H9 (cell line): ENCODE results near the gene ERO1B. TPM values are rescaled to one million over a fixed set of nuclear protein-coding genes. Genes with fewer than 3 reads are reported as not detected.

ENCODE experiments used
- DNase-seq: peaks from one replicate; pipeline ENCODE4 v3.0.0-alpha.2; 2017
- H2AFZ ChIP-seq: one replicate; pipeline ENCODE4 v1.6.1; 2013; ENCODE audit warnings: mild to moderate bottlenecking, low read length, control low read depth, moderate library complexity
- H2AK5ac ChIP-seq: 2 replicates; pipeline ENCODE4 v1.6.1; 2013; ENCODE audit warnings: low read length, control low read depth, mixed read lengths; ENCODE audit not compliant: insufficient read length
- H2BK120ac ChIP-seq: one replicate; pipeline ENCODE4 v1.6.1; 2013; ENCODE audit warnings: low read depth, mild to moderate bottlenecking, low read length, control low read depth, inconsistent platforms; ENCODE audit not compliant: poor library complexity, severe bottlenecking
- H2BK12ac ChIP-seq: 2 replicates; pipeline ENCODE4 v1.6.1; 2013; ENCODE audit warnings: low read length, control low read depth, mixed read lengths, low read depth; ENCODE audit not compliant: insufficient read length
- H2BK15ac ChIP-seq: 2 replicates; pipeline ENCODE4 v1.6.1; 2013; ENCODE audit warnings: low read depth, low read length, control low read depth
- H2BK20ac ChIP-seq: one replicate; pipeline ENCODE4 v1.6.1; 2013; ENCODE audit warnings: low read depth, mild to moderate bottlenecking, low read length, control low read depth, inconsistent platforms; ENCODE audit not compliant: poor library complexity, severe bottlenecking
- H2BK5ac ChIP-seq: 2 replicates; pipeline ENCODE4 v1.6.1; 2013; ENCODE audit warnings: low read length, control low read depth, mixed read lengths; ENCODE audit not compliant: insufficient read length
- H3K14ac ChIP-seq: 2 replicates; pipeline ENCODE4 v1.6.1; 2013; ENCODE audit warnings: low read length, control low read depth; ENCODE audit not compliant: insufficient read depth
- H3K18ac ChIP-seq: 2 replicates; pipeline ENCODE4 v1.6.1; 2013; ENCODE audit warnings: low read depth, mild to moderate bottlenecking, mixed read lengths, low read length, control low read depth; ENCODE audit not compliant: insufficient read length
- H3K23ac ChIP-seq: 2 replicates; pipeline ENCODE4 v1.6.1; 2013; ENCODE audit warnings: low read length, control low read depth, mixed read lengths, low read depth; ENCODE audit not compliant: insufficient read length
- H3K23me2 ChIP-seq: 2 replicates; pipeline ENCODE4 v1.6.1; 2013; ENCODE audit warnings: low read depth, mild to moderate bottlenecking, mixed read lengths, low read length, control low read depth; ENCODE audit not compliant: insufficient read length, poor library complexity, severe bottlenecking
- H3K27ac ChIP-seq: 2 replicates; pipeline ENCODE4 v1.5.1; 2013; ENCODE audit warnings: low read length, control low read depth, mixed read lengths, low read depth; ENCODE audit not compliant: insufficient read length
- H3K27me3 ChIP-seq: 2 replicates; pipeline ENCODE4 v1.6.1; 2013; ENCODE audit warnings: low read length, control low read depth, inconsistent platforms; ENCODE audit not compliant: insufficient read depth
- H3K4ac ChIP-seq: 2 replicates; pipeline ENCODE4 v1.6.1; 2013; ENCODE audit warnings: low read depth, mild to moderate bottlenecking, control low read depth, inconsistent platforms, low read length, moderate library complexity
- H3K4me1 ChIP-seq: 2 replicates; pipeline ENCODE4 v1.6.1; 2013; ENCODE audit warnings: low read length, control low read depth, inconsistent platforms; ENCODE audit not compliant: insufficient read depth
- H3K4me2 ChIP-seq: 2 replicates; pipeline ENCODE4 v1.6.1; 2013; ENCODE audit warnings: low read length, control low read depth, mixed read lengths; ENCODE audit not compliant: insufficient read length, insufficient read depth
- H3K56ac ChIP-seq: 2 replicates; pipeline ENCODE4 v1.6.1; 2013; ENCODE audit warnings: low read depth, mild to moderate bottlenecking, mixed read lengths, low read length, control low read depth; ENCODE audit not compliant: insufficient read length
- H3K79me1 ChIP-seq: 2 replicates; pipeline ENCODE4 v1.6.1; 2013; ENCODE audit warnings: low read depth, mild to moderate bottlenecking, moderate library complexity, low read length, control low read depth, inconsistent platforms; ENCODE audit not compliant: insufficient read depth, poor library complexity, severe bottlenecking
- H3K79me2 ChIP-seq: 2 replicates; pipeline ENCODE4 v1.6.1; 2013; ENCODE audit warnings: low read length, control low read depth, inconsistent platforms; ENCODE audit not compliant: insufficient read depth
- H3K9ac ChIP-seq: 2 replicates; pipeline ENCODE4 v1.6.1; 2013; ENCODE audit warnings: low read length, control low read depth, mixed read lengths; ENCODE audit not compliant: insufficient read length; ENCODE audit errors: extremely low read depth
- H3K9me3 ChIP-seq: one replicate; pipeline ENCODE4 v1.6.1; 2013; ENCODE audit warnings: low read depth, low read length, inconsistent platforms; ENCODE audit not compliant: control insufficient read depth
- H3T11ph ChIP-seq: one replicate; pipeline ENCODE4 v1.6.1; 2013; ENCODE audit warnings: mild to moderate bottlenecking, low read length, control low read depth, inconsistent platforms
- H4K20me1 ChIP-seq: one replicate; pipeline ENCODE4 v1.6.1; 2013; ENCODE audit not compliant: control insufficient read depth, insufficient read length, insufficient read depth
- H4K5ac ChIP-seq: 2 replicates; pipeline ENCODE4 v1.6.1; 2013; ENCODE audit warnings: low read depth, mild to moderate bottlenecking, mixed read lengths, low read length, control low read depth; ENCODE audit not compliant: insufficient read length
- H4K8ac ChIP-seq: replicated peaks from 2 replicates; pipeline ENCODE4 v1.6.1; 2013; ENCODE audit warnings: low read length, control low read depth, mixed read lengths, low read depth; ENCODE audit not compliant: insufficient read length
- H4K91ac ChIP-seq: 2 replicates; pipeline ENCODE4 v1.6.1; 2013; ENCODE audit warnings: low read depth, mild to moderate bottlenecking, moderate library complexity, mixed read lengths, low read length, control low read depth; ENCODE audit not compliant: insufficient read length
- H3K27ac Mint-ChIP-seq, 3 experiments: 2 replicates in 2 of 3; 3 replicates in 1 of 3; pipeline ENCODE4 v1.8.0; 2020 to 2021; ENCODE audit warnings: mixed read lengths in 3 of 3, mild to moderate bottlenecking in 1 of 3, moderate library complexity in 1 of 3
- H3K27me3 Mint-ChIP-seq: 2 replicates; pipeline ENCODE4 v1.8.0; 2021; ENCODE audit warnings: low read depth, mild to moderate bottlenecking, moderate library complexity, mixed read lengths
- H3K36me3 Mint-ChIP-seq, 3 experiments: 2 replicates in 2 of 3; 3 replicates in 1 of 3; pipeline ENCODE4 v1.8.0; 2020 to 2021; ENCODE audit warnings: low read depth in 3 of 3, mixed read lengths in 3 of 3; ENCODE audit not compliant: insufficient read depth in 1 of 3
- H3K4me1 Mint-ChIP-seq, 2 experiments: 2 replicates each; pipeline ENCODE4 v1.8.0; 2020; ENCODE audit warnings: mixed read lengths in 2 of 2
- H3K4me3 Mint-ChIP-seq, 2 experiments: 2 replicates in 1 of 2; 3 replicates in 1 of 2; pipeline ENCODE4 v1.8.0; 2020 to 2021; ENCODE audit warnings: mild to moderate bottlenecking in 2 of 2, mixed read lengths in 2 of 2, moderate library complexity in 1 of 2
- H3K9me3 Mint-ChIP-seq, 2 experiments: 2 replicates in 1 of 2; 3 replicates in 1 of 2; pipeline ENCODE4 v1.8.0; 2020; ENCODE audit warnings: mild to moderate bottlenecking in 2 of 2, mixed read lengths in 2 of 2, moderate library complexity in 1 of 2
- total RNA-seq: library from RNA; stranded (reverse); gene quantifications from 2 replicates; pipeline ENCODE4 v1.2.1, GENCODE V29; 2021
- TF ChIP-seq, protein P1 (sequence below): fragments of 200-600 bp; sonication (generic); conservative IDR thresholded peaks from 3 replicates; pipeline ENCODE4 v1.8.0; 2021; ENCODE audit warnings: antibody characterized with exemption, mild to moderate bottlenecking

Gene ERO1B
- total RNA-seq, 1 experiment from 2014 or later = 1.5 TPM

DNA sequence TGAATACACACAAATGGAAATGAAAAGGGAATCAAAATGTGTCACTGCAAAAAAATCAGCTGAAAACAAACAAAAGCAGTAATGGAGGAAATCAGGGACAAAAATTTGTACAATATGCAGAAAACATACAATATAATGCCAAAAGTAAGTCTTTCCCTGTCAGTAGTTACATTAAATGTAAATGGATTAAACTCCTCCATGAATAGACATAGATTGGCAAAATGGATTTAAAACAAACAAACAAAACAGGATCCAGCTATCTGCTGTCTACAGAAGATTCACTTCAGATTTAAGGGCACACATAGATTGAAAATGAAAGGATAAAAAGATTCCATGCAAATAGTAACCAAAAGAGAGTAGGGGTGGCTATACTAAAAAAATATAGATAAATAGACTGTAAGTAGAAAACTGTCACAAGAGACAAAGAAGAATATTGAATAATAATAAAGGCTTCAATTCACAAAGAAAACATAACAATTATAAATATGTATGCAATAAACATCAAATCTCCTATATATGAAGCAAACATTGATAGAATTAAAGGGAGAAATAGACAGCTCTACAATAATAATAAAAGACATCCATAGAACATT is 42.2 kb upstream of the ERO1B start:
- H3K56ac ChIP-seq = no peak overlapping the region
- no peak overlapping the region for H4K8ac ChIP-seq
- H3T11ph ChIP-seq = no peak overlapping the region
- no peaks in the 10 kb centered on the region for H3K27me3 ChIP-seq
- no peak overlapping the region for H2BK12ac ChIP-seq
- H2BK20ac ChIP-seq = no peak overlapping the region
- no peaks in the 10 kb centered on the region for H3K23me2 ChIP-seq
- no peak overlapping the region for H3K23ac ChIP-seq
- H3K79me2 ChIP-seq = no peaks in the 10 kb centered on the region
- no peaks in the 10 kb centered on the region for H3K9me3 ChIP-seq
- no peak overlapping the region for H3K4ac ChIP-seq
- H3K9ac ChIP-seq = no peak overlapping the region
- TF ChIP-seq, protein P1, sequence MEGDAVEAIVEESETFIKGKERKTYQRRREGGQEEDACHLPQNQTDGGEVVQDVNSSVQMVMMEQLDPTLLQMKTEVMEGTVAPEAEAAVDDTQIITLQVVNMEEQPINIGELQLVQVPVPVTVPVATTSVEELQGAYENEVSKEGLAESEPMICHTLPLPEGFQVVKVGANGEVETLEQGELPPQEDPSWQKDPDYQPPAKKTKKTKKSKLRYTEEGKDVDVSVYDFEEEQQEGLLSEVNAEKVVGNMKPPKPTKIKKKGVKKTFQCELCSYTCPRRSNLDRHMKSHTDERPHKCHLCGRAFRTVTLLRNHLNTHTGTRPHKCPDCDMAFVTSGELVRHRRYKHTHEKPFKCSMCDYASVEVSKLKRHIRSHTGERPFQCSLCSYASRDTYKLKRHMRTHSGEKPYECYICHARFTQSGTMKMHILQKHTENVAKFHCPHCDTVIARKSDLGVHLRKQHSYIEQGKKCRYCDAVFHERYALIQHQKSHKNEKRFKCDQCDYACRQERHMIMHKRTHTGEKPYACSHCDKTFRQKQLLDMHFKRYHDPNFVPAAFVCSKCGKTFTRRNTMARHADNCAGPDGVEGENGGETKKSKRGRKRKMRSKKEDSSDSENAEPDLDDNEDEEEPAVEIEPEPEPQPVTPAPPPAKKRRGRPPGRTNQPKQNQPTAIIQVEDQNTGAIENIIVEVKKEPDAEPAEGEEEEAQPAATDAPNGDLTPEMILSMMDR = no peak
- no peaks in the 10 kb centered on the region for H3K79me1 ChIP-seq
- Mint-ChIP-seq H3K4me1 (no peaks in the 10 kb centered on the region), H3K27me3 (no peaks in the 10 kb centered on the region), H3K4me3 (no peak overlapping the region), H3K27ac (no peak overlapping the region), H3K9me3 (peaks cover 22 to 26% of the 10 kb centered on the region in 2 experiments), H3K36me3 (peaks cover 3 to 20% (median 13%) of the 10 kb centered on the region in 3 experiments; a peak in 6 of 7 replicates)
- no peaks in the 10 kb centered on the region for H3K4me1 ChIP-seq
- H3K14ac ChIP-seq = no peak overlapping the region
- no peak overlapping the region for H3K4me2 ChIP-seq
- H4K91ac ChIP-seq = no peak overlapping the region
- H2BK120ac ChIP-seq = no peak overlapping the region
- no peak overlapping the region for H2AFZ ChIP-seq
- no peaks in the 10 kb centered on the region for H4K20me1 ChIP-seq
- H3K27ac ChIP-seq = no peak overlapping the region
- H2BK5ac ChIP-seq = no peak overlapping the region
- DNase-seq = no peak
- H4K5ac ChIP-seq = no peak overlapping the region
- H2AK5ac ChIP-seq = no peak overlapping the region
- no peak overlapping the region for H2BK15ac ChIP-seq
- H3K18ac ChIP-seq = no peak overlapping the region
